ENCODE data around the gene TBX15.
A peak's percentile ranks its signal among the peaks of the same experiment; 100 is the strongest.

Gene TBX15

DNA sequence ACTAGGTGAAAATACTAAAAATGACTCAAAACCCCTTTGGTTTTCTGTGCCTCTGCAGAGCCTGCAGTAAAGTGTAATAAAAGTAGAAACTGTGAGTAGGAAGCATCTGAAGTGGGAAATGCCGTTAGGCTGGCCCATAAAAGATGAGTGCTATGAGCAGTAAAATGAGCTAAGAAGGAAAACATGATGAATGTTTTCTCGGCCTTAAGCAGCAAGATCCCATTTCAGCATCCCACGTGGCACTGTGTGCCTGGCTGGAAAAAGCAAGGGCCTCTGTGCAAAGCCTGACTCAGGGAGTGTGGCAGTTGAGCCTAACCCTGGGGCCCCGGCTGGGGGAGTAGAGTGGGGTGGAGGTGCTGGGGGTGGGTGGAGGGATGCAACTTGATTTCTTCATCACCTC lies 109.5 kb downstream of the TBX15 start:
- no peak for DNase-seq

GRCh38 chr1:118877668-118878396 lies 110.3 kb downstream of the TBX15 start:
- DNase-seq: no peak

GRCh38 chr1:118871582-118872171 lies 116.5 kb downstream of the TBX15 start:
- no peak for DNase-seq

GRCh38 chr1:118868387-118868786 lies 119.8 kb downstream of the TBX15 start:
- no peak for DNase-seq

DNA sequence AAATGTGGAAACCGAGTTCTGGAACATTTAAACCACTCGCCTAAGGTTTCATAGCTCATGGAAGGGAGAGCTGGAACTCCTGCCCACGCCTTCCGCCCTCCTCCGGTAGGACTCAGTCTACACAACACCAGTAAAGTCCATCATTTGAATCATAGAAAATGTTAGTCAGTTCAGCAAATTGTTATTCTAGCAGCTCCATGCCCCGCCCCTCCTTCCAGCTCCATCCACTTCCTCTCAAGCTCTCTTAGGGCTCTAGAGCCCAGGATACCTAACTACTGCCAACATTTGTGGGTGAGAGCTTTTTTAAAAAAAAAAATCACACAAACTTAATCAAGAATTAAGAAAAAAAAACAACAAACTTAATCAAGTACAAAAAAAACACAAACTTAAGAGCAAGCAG lies 121.8 kb downstream of the TBX15 start:
- no peak for DNase-seq

DNA sequence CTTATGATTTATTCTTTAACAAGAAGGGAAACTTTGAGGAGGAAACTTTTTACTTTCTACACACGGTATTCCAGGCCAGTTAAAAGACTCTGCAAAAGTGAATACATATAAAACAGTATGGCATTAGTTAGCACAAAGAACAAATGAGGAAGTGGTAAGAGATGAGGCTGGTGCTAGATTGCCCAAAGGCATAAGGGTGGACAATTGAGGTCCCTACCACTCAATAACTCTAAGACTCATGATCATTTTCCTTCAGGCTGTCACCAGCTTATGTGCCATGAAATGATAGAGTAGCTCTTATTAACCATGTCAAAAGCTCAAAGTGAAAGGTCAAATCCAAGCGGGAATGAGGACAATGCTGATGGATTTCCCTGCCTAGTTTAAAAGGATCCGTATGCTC lies 124.5 kb downstream of the TBX15 start:
- no peak for DNase-seq

GRCh38 chr1:118862755-118863154 lies 125.4 kb downstream of the TBX15 start:
- no peak for DNase-seq

GRCh38 chr1:118861216-118861615 lies 126.9 kb downstream of the TBX15 start:
- no peak for DNase-seq

- no peak for DNase-seq
Observed at GRCh38 chr1:118859999-118860398, 128.1 kb downstream of the TBX15 start.

DNA sequence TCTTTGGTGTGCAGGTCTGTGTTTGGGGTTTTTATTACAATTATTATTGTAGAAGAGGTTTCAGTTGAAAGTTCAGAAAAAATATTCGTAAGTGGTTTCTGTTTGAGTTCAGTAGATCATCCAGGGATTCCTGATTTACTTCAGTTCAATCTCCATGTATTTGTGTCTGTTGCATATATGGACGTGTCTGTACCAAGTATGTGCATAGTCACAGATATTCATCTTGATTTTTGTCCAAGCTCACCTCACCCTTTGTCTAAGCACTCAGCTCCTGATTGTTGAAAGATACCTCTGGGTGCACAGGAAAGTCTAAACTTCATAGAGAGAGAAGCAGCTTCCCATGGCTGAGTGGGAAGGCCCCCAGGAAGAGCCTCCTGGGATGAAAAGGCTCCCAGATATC lies 141.7 kb downstream of the TBX15 start:
- no peak for DNase-seq

DNA sequence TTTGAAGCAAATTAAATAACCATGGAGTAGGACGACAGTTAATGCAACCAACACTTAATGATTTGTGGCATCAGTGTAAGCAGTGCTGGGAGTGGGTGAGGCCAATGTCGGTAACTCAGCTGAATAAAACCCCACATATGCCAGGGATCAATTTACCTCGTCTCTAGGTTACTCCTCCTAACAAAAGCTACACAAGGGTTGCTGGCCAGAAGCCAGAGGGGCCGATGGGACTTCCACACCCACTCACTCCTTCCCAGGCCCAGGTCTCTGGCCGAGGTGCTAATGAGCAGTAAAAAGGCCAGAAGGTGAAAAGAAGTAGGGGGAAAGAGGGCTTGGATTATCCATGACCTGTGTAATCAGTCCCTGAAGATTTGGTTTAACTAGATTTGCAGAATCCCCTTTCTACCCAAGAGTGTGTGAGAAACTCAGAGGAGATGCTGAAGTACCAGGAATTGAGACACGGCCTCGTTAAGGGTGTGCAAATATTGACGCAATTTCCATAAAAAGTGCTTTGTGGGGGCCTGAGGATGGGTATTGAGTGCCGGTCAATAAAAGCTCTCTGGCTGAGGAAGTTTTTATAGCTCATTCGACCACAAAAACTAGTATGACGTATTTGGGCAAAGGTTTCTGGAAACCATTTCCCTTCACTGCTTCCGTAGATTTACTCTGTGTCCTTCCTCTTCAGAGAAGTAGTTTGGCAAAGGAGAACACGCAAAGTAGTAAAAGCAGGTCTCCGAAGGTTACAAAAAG lies 145.5 kb downstream of the TBX15 start:
- DNase-seq: peak; percentile 75

GRCh38 chr1:118841521-118841920 lies 146.6 kb downstream of the TBX15 start:
- no peak for DNase-seq
